GM11168 (cell line): ENCODE data around the gene FBP2.

ENCODE experiments used
- in situ Hi-C: fragments of 300-500 bp; cut with MboI; formaldehyde crosslinking; loops from one replicate; pipeline ENCODE4 v1.12.0; 2022; ENCODE audit warnings: low sequenced_read_pairs; ENCODE audit not compliant: unreplicated experiment

Gene FBP2

GRCh38 chr9:94593459-94594345 lies at the start of gene FBP2:
Gene FBP2 (minus strand): TSS chr9:94593824. CDS start chr9:94593726, 98 bp downstream.
- in situ Hi-C loops: no loop called here

GRCh38 chr9:94643176-94643575 lies 49.6 kb upstream of the FBP2 start:
- in situ Hi-C loops: no loop called here

DNA sequence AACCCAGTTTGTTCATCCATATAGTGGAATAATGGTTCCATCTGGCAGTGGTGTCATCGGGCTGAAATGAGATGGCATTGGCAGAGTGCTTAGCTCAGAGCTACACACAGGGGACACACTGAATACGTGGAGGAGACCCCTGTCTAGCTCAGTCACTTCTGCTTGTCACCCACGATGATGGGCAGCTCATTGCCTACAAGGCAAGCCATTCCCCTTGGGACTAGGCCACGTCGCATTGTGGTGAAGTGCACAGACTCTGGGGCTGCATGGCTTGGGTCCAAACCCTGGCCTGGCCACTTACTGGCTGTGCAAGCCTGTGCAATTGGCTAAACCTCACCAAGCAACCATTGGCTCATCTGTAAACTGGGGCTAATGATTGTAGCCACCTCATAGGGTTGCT lies 48.9 kb upstream of the FBP2 start:
- in situ Hi-C loops: no loop called here

GRCh38 chr9:94639999-94640376 lies 46.4 kb upstream of the FBP2 start:
- in situ Hi-C loops: no loop called here

DNA sequence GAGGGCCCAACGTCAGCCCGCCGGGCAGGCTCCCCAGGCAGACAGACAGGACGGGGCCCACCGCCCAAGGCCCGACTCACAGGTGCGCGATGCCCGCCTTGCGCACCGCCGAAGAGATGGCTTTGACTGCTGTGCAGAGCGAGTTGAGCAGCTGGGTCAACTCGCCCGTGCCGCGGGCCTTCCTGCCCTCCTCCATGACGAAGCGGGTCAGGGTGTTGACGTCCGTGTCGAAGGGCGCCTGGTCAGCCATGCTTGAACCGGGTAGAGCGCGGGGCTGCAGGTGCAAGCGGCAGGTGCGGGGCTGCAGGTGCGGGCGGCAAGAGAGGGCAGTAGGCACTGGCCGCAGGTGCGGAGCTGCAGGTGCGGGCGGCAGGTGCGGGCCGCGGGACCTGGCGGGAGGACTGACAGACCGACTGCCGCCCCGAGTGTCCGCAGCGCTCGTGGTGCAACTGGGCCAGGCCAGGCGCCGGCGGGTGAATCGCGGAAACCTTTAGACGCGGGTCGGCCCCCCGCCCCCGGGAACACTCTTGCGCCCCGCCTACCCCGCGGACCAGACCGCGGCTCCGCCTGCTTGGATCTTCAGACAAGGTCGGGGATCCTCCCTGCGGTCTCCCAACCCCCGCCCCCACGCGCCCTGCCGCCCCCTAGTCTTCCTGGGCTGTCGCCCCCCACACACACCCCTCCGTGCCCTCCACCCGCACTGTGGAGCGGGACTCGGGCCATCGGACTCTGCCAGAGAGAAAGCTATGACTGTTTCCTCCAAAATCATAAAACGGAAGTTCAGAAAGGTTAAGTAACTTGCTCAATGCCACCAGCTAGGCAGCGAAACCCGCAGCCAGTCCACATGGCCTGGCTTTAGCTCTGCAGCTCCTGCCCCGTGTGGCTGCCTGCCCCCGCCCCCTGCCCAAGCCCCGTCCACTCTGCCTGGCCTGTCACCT lies 45.7 kb upstream of the FBP2 start, which contains the start of gene FBP1:
FBP1 (minus strand) TSS at position 458 of the 938 bp plus-strand sequence; CDS start at position 250, 208 bp downstream.
- in situ Hi-C loops: no loop called here

DNA sequence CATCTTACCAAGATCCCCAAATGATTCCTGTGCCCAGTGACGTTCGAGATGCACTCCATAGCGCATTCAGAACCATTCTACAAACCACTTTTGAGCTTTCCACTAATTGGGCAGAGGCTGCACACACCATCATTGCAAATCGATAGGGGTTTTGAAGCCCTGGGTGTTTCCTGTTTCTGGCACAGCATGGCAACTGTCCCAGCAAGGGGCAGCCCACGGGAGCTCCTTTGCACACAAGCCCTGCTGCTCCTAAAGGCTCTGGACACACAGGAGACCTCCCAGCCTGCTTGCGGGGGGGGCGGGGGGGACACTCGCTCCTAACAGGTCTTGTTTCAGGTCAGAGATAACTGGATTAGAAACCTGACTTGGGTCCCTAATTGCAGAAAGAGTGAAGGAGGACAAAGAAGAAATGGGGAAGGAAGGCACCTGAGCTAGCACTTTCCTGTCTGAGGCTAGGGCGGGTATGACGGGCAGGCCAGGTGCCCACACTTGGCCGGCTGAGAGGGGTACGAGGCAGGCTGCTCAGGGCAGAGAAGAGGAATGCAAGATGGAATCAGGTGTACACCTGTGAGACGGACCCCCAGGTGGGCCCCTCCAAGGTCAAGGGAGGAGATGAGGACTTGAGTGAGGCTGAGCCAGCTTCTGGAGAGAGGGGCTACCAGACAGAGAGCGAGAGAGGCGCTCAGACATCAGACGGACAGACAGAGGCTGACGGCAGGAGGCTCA lies 44.9 kb upstream of the FBP2 start:
- in situ Hi-C loops: no loop called here

DNA sequence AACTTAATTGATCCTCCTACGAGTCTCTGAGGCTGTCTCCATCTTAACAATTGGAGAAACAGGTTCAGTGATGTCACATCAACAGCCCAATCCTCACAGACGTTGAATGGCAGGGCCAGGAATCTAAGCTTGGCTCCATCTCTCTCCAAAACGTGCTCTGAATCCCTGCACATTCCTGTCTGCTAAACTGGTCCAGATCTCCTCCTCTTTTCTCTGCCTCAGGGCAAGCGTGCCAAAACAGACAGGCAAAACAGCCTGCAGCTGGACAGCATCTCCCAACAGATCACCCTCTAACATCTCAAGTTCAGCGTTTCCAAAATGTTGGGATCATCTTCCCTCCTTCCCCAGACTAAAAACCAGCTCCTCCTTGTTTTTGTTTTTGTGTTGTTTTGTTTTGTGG lies 39.1 kb upstream of the FBP2 start:
- in situ Hi-C loops: no loop called here

DNA sequence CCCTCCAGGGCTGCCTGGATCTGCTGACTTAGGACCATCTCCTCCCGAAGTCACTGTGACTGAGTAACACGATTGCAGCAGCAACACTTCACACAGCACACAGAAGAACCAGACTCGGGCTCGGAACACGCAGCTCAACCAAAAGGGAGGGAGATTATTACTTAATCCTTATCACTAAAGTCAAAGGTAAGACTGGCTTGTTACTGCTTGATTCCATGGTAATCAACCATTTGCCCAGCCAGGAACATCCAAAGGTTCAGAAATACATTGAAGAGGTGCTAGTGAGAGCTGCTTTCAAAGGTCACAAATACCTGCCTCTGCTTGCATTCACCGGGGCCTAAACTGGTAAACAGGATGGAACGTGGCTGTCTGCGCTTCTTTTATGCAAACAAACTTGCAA lies 38.0 kb upstream of the FBP2 start:
- in situ Hi-C loops: no loop called here

DNA sequence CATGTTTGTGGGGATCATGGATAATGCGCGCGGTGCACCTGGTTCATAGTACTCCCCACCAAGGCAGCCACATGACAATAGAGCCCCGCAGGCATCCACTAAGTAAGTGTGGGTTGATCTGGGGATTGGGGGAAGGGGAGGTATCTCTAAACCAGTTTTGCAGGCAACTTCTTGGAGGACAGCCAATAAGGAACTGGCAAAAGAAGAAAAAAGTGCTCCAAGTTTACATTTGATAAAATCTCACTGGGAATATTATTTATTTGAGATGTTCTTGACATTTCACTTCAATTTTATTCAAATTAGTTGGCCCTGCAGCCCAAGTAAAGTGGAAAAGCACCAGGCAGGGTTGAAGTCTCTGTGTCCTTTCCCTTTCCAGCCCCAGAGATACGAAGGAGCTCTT lies 37.2 kb upstream of the FBP2 start:
- in situ Hi-C loops: no loop called here

- in situ Hi-C loops: no loop called here
Observed at GRCh38 chr9:94630281-94630680, 36.7 kb upstream of the FBP2 start.

- in situ Hi-C loops: no loop called here
Observed at GRCh38 chr9:94627287-94627686, 33.7 kb upstream of the FBP2 start.

- in situ Hi-C loops: no loop called here
Observed at GRCh38 chr9:94625835-94626234, 32.2 kb upstream of the FBP2 start.

GRCh38 chr9:94624629-94625028 lies 31.0 kb upstream of the FBP2 start:
- in situ Hi-C loops: no loop called here

- in situ Hi-C loops: no loop called here
Observed at GRCh38 chr9:94623253-94623652, 29.6 kb upstream of the FBP2 start.

DNA sequence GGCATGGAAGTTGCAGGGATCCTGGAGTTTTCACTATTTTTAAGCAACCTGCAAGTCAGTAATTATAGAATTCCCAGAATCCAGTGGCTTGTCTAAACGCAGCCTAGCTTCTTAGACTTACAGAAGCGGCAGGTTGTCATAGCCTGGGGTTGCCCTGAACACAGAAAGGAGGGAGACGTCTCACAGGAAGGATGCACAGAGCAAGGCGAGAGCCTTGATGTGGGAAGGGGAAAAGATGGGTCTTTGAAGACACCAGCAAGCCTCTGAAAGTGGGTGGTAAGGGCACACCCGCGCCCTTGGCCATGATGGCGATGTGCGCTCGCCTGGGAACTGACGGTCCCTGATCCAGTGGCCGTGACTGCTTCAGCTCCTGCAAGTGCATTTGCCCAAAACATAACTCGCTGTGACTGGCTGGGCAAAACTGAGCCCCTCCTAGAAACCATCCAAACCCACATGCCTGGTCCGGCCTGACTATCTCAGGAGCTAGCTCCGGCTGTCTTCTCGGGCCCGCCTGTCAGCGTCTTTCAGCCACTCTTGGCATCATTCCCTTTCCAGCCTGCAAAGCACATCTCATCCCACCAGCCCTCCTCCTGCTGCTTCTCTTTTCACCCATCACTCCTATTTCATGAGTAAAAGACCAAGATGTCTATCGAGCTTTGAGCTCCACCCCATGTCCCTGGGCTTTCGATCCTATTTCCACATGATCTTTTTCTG lies 28.6 kb upstream of the FBP2 start:
- in situ Hi-C loops: no loop called here

DNA sequence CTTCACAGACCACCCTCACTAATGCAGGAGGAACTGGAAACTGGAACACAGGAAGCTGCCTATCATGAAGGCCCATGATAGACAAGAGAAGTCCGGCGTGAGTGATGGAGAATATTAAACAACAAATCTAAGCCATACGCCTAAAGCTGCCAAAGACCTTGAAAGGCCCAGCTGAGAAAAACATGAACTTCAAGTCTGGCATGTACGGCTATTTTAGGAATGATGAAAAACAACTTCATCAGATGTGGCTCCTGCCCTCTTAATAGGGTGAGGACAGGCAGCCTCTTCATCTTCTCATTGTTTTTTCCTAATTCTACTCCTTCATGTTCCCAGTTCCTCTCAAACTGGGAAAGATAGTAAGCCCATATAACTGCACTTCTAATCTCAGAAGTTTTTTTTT lies 25.4 kb upstream of the FBP2 start:
- in situ Hi-C loops: no loop called here

GRCh38 chr9:94613003-94613402 lies 19.4 kb upstream of the FBP2 start:
- in situ Hi-C loops: no loop called here

- in situ Hi-C loops: no loop called here
Observed at GRCh38 chr9:94612071-94612470, 18.4 kb upstream of the FBP2 start.

- in situ Hi-C loops: no loop called here
Observed at GRCh38 chr9:94611638-94612068, 18.0 kb upstream of the FBP2 start.

DNA sequence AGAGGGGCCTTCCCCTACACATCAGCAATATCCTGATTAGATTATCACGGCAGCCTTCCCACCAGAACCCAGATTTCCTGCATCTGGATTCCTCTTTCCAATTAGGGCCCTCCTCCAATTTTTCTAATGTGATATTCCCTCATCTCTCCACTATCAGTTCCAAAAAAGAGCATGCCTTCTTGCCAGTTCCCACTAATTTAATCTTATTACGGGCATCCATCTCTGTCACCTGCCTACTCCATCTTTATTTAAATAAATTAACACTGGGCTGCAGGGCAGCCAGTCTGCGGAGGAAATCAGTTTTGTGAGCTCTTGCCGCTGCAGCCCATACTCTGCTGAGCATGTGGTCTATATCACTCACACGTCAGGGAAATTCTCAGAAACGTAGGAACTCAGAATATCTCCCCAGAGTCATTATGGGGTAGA lies 16.6 kb upstream of the FBP2 start:
- in situ Hi-C loops: no loop called here
